HG03442 (cell line): ENCODE results near the gene GPR61.
A peak's percentile ranks its signal among the peaks of the same experiment; 100 is the strongest.

Experiments
- ATAC-seq: cut with Tn5 transposase; IDR thresholded peaks from one replicate; pipeline ENCODE4 v1.9.1; 2021; ENCODE audit warnings: mild to moderate bottlenecking, moderate library complexity; ENCODE audit not compliant: unreplicated experiment

Gene GPR61

GRCh38 chr1:109508873-109509175 is 30.8 kb upstream of the GPR61 start:
- no peak for ATAC-seq

GRCh38 chr1:109509176-109510134 is 30.2 kb upstream of the GPR61 start, which contains the start of gene AMIGO1:
AMIGO1 (minus strand) TSS chr1:109509727; CDS start chr1:109508912, 815 bp downstream.
- ATAC-seq = peak; percentile 43

GRCh38 chr1:109513110-109513710 is 26.5 kb upstream of the GPR61 start:
- ATAC-seq = no peak

- ATAC-seq = no peak
Measured at GRCh38 chr1:109514846-109515245, 24.8 kb upstream of the GPR61 start.

- ATAC-seq = no peak
Measured at GRCh38 chr1:109516872-109517271, 22.8 kb upstream of the GPR61 start.

GRCh38 chr1:109517337-109517736 is 22.3 kb upstream of the GPR61 start:
- ATAC-seq = no peak

- ATAC-seq = no peak
Measured at GRCh38 chr1:109521002-109521951, 18.4 kb upstream of the GPR61 start.

GRCh38 chr1:109522026-109522425 is 17.6 kb upstream of the GPR61 start:
- ATAC-seq = no peak

- no peak for ATAC-seq
Measured at GRCh38 chr1:109523706-109524105, 16.0 kb upstream of the GPR61 start.

- ATAC-seq = peak; percentile 50
Measured at GRCh38 chr1:109527098-109527811, 12.4 kb upstream of the GPR61 start.

- no peak for ATAC-seq
Measured at GRCh38 chr1:109527846-109528695, 11.6 kb upstream of the GPR61 start.

- ATAC-seq = no peak
Measured at GRCh38 chr1:109528712-109529111, 11.0 kb upstream of the GPR61 start.

GRCh38 chr1:109529881-109530456 is 9.7 kb upstream of the GPR61 start:
- no peak for ATAC-seq

GRCh38 chr1:109530457-109531087 is 9.1 kb upstream of the GPR61 start:
- no peak for ATAC-seq

GRCh38 chr1:109531380-109531779 is 8.3 kb upstream of the GPR61 start:
- ATAC-seq = no peak

GRCh38 chr1:109531826-109532364 is 7.8 kb upstream of the GPR61 start:
- no peak for ATAC-seq

- peak; percentile 68 for ATAC-seq
Measured at GRCh38 chr1:109532365-109533136, 7.1 kb upstream of the GPR61 start.
